DMS 273 (cell line): ENCODE data around the gene XAGE1B.
"Not testable (repeated sequence)": the region's sequence is repeated elsewhere in the genome, so short reads cannot be mapped to it uniquely, and the experiment has no call there.

Experiments
- DNase-seq: peaks from one replicate; lab custom pipeline; 2025; ENCODE audit not compliant: unreplicated experiment; lab: John Stamatoyannopoulos, UW

XAGE1B gene, protein sequence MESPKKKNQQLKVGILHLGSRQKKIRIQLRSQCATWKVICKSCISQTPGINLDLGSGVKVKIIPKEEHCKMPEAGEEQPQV

DNA sequence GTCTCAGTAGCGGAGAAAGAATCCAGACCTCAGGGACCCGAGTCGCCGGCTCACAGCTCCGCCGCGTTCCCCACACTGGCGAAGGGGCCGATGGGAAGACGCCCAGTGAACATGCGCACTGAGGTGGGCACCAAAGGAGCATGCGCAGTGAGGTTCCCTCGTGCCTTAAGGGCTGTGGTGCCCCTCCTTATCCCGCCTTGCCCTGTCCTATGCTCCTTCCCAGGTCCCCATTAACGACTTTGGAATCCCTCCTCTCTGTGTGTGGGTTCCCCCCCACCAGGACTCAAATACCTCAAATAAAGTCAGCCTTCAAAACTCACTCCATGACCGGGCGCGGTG is at the start of gene XAGE1B:
XAGE1B (minus strand) TSS at position 77 of the 339 bp plus-strand sequence. CDS start 1,536 bp downstream, outside the sequence.
- DNase-seq: not testable (repeated sequence)

- DNase-seq: no peak
Measured at GRCh38 chrX:52563105-52563504, 46.2 kb upstream of the XAGE1B start.

- no peak for DNase-seq
Measured at GRCh38 chrX:52558140-52558539, 41.3 kb upstream of the XAGE1B start.

DNA sequence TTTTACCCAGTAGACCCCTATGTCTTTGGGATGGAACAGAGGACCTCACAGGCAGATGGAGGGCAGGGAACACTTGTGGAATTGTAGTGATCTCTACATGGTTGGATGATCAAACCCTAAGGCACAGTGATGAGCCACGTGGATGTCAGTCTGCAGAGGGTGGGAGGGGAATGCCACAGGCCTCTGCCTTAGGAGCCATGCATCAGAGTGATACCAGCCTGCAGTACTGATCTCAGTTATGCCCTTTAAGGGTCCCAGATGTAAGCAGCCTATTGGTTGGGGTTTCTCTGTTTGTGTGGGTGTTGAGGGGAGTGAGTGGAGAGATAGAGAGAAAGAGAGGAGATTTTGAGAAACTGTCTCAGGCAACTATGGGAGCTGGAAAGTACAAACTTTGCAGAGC is 39.9 kb upstream of the XAGE1B start:
- no peak for DNase-seq

- DNase-seq: no peak
Measured at GRCh38 chrX:52553995-52554642, 37.3 kb upstream of the XAGE1B start.

DNA sequence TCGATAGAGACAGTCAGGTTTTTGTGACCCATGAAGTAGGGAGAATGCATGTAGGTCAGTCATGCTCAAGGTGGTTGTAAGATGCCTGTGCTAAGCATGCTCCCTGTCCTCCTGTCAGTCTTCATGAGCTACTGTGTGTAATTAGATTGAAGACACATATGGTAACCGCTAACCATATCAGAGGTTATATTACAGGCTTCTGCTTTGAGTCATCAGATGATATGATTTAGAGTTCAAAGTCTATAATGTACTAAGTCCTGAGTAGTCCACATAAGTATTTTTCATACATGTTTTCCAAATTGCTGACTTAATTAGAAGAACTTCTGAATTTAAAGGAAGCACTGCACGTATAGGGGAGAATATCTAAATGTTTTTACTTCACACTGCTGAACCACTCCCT is 31.9 kb upstream of the XAGE1B start:
- not testable (repeated sequence) for DNase-seq

DNA sequence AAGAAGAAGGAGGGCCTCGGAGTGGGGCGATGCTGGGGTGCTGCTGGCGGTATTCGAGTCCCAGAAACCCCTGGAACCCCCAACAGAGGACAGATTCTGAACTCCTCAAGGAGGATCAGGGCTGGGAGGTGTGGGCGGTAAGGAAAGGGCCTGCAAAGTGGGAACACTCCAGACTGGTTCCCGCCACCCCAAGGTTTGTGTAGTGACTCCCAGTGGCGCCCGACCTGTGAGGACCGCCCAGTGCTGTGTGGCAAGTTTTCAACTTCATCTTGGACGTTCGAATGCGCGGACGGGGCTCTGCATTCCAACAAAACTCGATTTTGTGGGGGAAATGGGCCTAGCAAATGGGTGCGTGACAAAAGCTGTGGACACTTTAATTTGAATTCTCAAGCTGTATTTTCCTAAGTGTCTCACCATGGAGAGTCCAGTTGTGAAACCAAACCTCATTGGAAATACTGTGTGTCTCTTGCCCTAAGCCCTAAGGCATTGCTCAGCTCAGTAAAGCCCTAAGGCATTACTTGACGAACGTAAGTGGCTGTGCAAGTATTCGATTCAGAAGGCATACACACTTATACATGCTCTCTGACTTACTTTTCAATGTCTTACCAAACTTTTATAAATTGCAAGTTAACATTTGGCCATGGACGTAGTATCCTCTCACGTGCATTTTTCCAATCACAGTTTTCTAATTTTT is 27.4 kb upstream of the XAGE1B start:
- no peak for DNase-seq

DNA sequence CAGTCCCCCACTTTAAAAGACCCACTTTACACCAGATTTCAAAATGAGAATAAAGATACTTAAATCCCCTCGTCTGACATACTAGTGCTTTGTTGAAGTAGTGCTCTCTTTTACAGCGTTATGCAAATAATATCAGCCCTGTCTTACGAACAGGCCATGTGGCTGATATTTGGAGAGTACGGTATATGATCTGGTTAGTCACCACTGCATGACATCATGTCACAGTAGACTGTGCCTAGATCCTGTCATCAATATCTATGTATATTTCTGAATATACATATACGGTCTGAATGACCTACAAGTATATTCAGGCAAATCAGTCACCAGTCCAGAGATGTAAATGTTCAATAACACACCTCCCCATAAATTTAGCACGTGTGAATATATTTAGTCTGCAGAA is 25.4 kb upstream of the XAGE1B start:
- no peak for DNase-seq

DNA sequence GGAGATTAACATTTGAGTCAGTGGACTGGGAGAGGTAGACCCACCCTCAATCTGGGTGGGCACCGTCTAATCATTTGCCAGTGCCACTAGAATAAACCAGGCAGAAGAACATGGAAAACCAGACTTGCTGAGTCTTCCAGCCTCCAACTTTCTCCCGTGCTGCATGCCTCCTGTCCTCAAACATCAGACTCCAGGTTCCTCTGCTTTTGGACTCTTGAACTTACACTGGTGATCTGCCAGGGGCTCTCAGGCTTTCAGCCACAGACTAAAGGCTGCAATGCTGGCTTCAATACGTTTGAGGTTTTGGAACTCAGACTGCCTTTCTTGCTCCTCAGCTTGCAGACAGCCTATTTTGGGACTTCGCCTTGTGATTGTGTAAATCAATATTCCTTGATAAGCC is 24.2 kb upstream of the XAGE1B start:
- DNase-seq: not testable (repeated sequence)

DNA sequence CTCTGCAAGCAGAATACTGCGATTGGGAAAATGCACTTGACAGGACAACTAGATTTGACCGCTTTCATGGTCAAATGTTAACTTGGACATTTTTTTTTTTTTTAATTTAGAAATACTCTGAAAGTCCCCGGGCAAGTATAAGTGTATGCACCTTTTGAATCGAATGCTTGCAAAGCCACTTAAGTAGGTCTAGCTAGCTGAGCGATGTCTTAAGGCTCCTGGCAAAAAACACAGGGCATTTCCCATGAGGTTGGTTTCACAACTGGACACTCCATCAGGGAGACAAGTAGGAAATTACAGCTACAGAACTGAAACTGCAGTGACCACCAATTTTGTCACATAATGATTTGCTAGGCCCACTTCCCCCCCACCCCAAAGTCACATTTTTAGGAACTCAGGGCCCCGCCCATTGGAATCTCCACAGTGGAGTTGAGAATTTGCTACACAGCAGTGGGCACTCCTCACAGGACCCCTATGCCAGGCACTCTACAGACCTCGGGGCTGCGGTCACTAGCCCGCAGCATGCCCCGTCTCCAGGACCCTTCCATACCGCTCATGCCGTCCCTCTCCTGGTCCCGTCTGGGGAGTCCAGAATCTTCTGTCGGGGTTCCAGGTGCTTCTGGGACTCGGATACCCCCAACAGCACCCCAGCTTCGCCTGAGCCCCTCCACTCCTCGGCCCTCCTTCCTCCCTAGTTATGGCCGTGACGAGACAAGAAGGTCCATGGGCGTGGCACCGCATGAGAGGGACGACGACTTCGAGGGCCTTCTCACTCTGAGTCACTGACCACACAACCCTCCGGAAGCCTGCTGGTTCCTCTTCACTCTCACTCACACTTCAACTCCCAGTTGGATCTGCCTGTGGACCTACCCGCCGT is 515 bp downstream of the XAGE1B start:
- DNase-seq: not testable (repeated sequence)

DNA sequence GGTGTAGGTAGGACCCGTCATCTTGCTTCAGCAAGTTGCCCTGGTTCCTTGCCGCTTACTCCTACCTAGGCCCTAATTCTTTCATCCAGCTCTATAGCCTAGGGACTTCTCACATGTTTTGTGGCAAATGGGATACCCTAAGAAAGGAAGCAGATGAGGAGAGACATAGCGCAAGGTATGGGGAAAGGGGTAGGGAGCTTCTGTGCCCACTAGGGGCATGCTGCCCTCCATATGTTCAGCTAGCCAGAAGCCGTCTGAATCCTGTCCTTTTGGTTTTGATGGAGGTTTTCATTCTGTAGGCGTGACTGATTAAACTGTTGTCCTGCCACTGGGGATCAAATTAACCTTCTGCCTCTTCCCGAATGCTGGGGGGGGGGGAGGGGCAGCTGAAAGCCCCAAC is 5.7 kb downstream of the XAGE1B start:
- not testable (repeated sequence) for DNase-seq

GRCh38 chrX:52509916-52510315 is 6.9 kb downstream of the XAGE1B start:
- no peak for DNase-seq

GRCh38 chrX:52507331-52507730 is 9.5 kb downstream of the XAGE1B start:
- no peak for DNase-seq

- DNase-seq: no peak
Measured at GRCh38 chrX:52504551-52504950, 12.3 kb downstream of the XAGE1B start.

DNA sequence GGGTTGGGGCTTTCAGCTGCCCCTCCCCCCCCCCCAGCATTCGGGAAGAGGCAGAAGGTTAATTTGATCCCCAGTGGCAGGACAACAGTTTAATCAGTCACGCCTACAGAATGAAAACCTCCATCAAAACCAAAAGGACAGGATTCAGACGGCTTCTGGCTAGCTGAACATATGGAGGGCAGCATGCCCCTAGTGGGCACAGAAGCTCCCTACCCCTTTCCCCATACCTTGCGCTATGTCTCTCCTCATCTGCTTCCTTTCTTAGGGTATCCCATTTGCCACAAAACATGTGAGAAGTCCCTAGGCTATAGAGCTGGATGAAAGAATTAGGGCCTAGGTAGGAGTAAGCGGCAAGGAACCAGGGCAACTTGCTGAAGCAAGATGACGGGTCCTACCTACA is 15.5 kb downstream of the XAGE1B start:
- not testable (repeated sequence) for DNase-seq

DNA sequence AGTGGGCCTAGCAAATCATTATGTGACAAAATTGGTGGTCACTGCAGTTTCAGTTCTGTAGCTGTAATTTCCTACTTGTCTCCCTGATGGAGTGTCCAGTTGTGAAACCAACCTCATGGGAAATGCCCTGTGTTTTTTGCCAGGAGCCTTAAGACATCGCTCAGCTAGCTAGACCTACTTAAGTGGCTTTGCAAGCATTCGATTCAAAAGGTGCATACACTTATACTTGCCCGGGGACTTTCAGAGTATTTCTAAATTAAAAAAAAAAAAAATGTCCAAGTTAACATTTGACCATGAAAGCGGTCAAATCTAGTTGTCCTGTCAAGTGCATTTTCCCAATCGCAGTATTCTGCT is 20.5 kb downstream of the XAGE1B start:
- not testable (repeated sequence) for DNase-seq

DNA sequence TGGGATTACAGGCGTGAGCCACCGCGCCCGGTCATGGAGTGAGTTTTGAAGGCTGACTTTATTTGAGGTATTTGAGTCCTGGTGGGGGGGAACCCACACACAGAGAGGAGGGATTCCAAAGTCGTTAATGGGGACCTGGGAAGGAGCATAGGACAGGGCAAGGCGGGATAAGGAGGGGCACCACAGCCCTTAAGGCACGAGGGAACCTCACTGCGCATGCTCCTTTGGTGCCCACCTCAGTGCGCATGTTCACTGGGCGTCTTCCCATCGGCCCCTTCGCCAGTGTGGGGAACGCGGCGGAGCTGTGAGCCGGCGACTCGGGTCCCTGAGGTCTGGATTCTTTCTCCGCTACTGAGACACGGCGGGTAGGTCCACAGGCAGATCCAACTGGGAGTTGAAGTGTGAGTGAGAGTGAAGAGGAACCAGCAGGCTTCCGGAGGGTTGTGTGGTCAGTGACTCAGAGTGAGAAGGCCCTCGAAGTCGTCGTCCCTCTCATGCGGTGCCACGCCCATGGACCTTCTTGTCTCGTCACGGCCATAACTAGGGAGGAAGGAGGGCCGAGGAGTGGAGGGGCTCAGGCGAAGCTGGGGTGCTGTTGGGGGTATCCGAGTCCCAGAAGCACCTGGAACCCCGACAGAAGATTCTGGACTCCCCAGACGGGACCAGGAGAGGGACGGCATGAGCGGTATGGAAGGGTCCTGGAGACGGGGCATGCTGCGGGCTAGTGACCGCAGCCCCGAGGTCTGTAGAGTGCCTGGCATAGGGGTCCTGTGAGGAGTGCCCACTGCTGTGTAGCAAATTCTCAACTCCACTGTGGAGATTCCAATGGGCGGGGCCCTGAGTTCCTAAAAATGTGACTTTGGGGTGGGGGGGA is 21.1 kb downstream of the XAGE1B start, which contains the start of gene XAGE1A:
XAGE1A (plus strand) TSS at position 264 of the 874 bp plus-strand sequence. CDS start 1,554 bp downstream, outside the sequence.
- not testable (repeated sequence) for DNase-seq

DNA sequence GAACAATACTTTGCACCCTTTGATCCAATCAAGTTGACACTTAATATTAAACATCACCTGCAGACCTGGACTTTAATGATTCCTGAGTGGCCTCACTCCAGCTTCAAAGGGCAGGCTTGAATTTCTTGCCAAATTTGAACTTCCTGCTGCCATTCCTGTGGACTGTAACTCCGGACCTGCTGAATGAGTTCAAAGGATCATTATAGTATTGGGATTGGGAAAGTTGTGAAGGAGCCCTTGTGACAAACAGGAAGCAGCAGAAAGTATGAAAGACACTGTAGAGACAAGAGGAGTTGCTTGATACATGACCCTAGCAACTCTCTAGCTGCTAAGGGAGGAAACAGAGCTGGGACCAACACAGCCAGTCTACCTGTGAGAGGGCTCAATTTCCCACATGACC is 45.6 kb downstream of the XAGE1B start:
- DNase-seq: not testable (repeated sequence)
